SU-DHL-6 (cell line): Measurements from ENCODE around the gene ASB13.

Experiments used
- EZH2phosphoT487 ChIP-seq: fragments of 200-600 bp; sonication (generic), shearing (Covaris generic); conservative IDR thresholded peaks from 2 replicates; pipeline ENCODE4 v1.6.1; 2018; ENCODE audit warnings: mild to moderate bottlenecking, antibody characterized with exemption, low read length, moderate library complexity, mixed read lengths
- TF ChIP-seq, protein P1 (sequence below): fragments of 200-600 bp; sonication (generic); IDR thresholded peaks from one replicate; pipeline ENCODE4 v1.5.1; 2017; ENCODE audit warnings: antibody characterized with exemption, mild to moderate bottlenecking, low read length, moderate library complexity; ENCODE audit not compliant: insufficient read depth, poor library complexity, severe bottlenecking

DNA sequence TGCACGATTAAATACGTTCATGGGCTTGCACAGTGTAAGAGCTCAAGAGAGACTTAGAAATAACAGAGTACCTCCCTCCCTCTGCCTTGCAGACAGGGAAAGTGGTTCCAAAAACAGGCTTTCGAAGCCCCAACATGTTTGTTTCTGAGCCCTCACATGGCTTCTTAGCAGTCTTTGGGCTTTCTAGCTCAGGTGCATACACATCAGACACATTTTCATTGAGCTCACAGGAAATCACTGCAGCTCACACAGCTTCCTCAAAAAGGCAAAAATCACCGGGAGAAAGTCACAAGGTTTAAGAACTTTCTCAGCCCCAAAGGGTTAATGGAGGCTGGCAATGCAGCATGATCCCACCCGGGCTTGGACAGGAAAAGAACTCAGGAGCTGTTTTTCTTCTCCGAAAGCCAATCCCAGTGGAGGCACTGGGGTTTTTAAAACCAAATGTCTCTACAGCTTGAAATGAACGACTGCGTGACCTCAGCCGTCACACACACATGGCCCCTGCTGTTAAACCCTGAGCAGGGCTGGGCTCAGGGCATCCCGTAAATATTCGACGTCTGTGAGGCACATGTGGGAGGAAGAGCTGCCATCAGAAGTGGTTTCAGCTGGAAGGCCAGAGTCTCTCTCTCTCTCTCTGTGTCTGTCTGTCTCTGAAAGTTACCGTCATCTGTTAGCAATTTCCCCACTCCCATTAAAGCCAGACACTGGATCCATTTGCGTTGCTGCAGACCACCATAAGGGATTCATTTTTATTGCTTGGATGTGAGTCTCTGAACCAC is 71.9 kb downstream of the ASB13 start:
- TF ChIP-seq, protein P1, sequence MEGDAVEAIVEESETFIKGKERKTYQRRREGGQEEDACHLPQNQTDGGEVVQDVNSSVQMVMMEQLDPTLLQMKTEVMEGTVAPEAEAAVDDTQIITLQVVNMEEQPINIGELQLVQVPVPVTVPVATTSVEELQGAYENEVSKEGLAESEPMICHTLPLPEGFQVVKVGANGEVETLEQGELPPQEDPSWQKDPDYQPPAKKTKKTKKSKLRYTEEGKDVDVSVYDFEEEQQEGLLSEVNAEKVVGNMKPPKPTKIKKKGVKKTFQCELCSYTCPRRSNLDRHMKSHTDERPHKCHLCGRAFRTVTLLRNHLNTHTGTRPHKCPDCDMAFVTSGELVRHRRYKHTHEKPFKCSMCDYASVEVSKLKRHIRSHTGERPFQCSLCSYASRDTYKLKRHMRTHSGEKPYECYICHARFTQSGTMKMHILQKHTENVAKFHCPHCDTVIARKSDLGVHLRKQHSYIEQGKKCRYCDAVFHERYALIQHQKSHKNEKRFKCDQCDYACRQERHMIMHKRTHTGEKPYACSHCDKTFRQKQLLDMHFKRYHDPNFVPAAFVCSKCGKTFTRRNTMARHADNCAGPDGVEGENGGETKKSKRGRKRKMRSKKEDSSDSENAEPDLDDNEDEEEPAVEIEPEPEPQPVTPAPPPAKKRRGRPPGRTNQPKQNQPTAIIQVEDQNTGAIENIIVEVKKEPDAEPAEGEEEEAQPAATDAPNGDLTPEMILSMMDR: no peak
- TF ChIP-seq EZH2phosphoT487: no peak
